Posterior vena cava (tissue), 2 donors: Measurements from ENCODE around the gene ENTPD6. TPM values are rescaled to one million over a fixed set of nuclear protein-coding genes. Genes with fewer than 3 reads are reported as not detected.

Source experiments
- DNase-seq: peaks from one replicate; pipeline ENCODE4 v3.0.0-alpha.2; 2020; ENCODE audit warnings: low spot score
- intact Hi-C, 2 donors: fragments of 100-400 bp; cut with DNase I; formaldehyde crosslinking; loops; one replicate each; pipeline versions ENCODE4 v1.14.1 to v1.14.2; 2022 to 2023
- total RNA-seq, 2 donors: library from RNA; stranded (reverse); fragmentation: NEBNext Ultra II Directional; extraction: Animal tissue kit (Norgen Biotek cat#: 25700); gene quantifications; one replicate each; pipeline ENCODE4 v1.2.1, GENCODE V29; 2021
- donor health status: DM: yes; HTN: yes; CAD: no.
- donor health status: DM: yes; HTN: yes; CAD: no.

The ENTPD6 gene
- total RNA-seq, 2 donors from 2014 or later: 48.5 to 51.0 TPM

- peak; percentile 95 for DNase-seq
- intact Hi-C loops: loop anchor here in 1 of 2 donors (5.0 kb wide), 1 partner anchor 51 kb away; the partner anchor contains the start of gene ENTPD6
Measured at GRCh38 chr20:25247956-25248785, 52.7 kb downstream of the ENTPD6 start, which contains the start of gene PYGB. Gene PYGB, plus strand, starts transcription at chr20:25248085. Its CDS starts 94 bp downstream, at chr20:25248179.

GRCh38 chr20:25248786-25249172 is 53.3 kb downstream of the ENTPD6 start:
- no peak for DNase-seq
- intact Hi-C loops: loop anchor here in 1 of 2 donors (5.0 kb wide), 1 partner anchor 51 kb away; the partner anchor contains the start of gene ENTPD6

- DNase-seq: no peak
- intact Hi-C loops: loop anchor here in 1 of 2 donors (5.0 kb wide), 1 partner anchor 52 kb away; the partner anchor contains the start of gene ENTPD6
Measured at GRCh38 chr20:25249198-25249931, 53.9 kb downstream of the ENTPD6 start.

- DNase-seq: peak; percentile 29
- intact Hi-C loops: no loop called here
Measured at GRCh38 chr20:25250508-25250907, 55.0 kb downstream of the ENTPD6 start.

GRCh38 chr20:25251019-25251418 is 55.5 kb downstream of the ENTPD6 start:
- DNase-seq: peak; percentile 20
- intact Hi-C loops: no loop called here

- intact Hi-C loops: no loop called here
- no peak for DNase-seq
Measured at GRCh38 chr20:25251558-25251957, 56.0 kb downstream of the ENTPD6 start.

- DNase-seq: no peak
- intact Hi-C loops: no loop called here
Measured at GRCh38 chr20:25252230-25252651, 56.7 kb downstream of the ENTPD6 start.

- intact Hi-C loops: no loop called here
- peak; percentile 45 for DNase-seq
Measured at GRCh38 chr20:25252686-25253421, 57.3 kb downstream of the ENTPD6 start.

- intact Hi-C loops: no loop called here
- DNase-seq: no peak
Measured at GRCh38 chr20:25253606-25254275, 58.2 kb downstream of the ENTPD6 start.

GRCh38 chr20:25254571-25254970 is 59.1 kb downstream of the ENTPD6 start:
- intact Hi-C loops: no loop called here

GRCh38 chr20:25254986-25255680 is 59.6 kb downstream of the ENTPD6 start:
- peak; percentile 73 for DNase-seq
- intact Hi-C loops: no loop called here

More at GRCh38 chr20:25254571-25254970, 59.1 kb downstream of the ENTPD6 start:
- no peak for DNase-seq

- intact Hi-C loops: no loop called here
- DNase-seq: peak; percentile 23
Measured at GRCh38 chr20:25256226-25256859, 60.8 kb downstream of the ENTPD6 start.

- intact Hi-C loops: no loop called here
Measured at GRCh38 chr20:25257130-25257529, 61.6 kb downstream of the ENTPD6 start.

GRCh38 chr20:25257756-25258475 is 62.4 kb downstream of the ENTPD6 start:
- intact Hi-C loops: no loop called here
- peak; percentile 55 for DNase-seq

More at GRCh38 chr20:25257130-25257529, 61.6 kb downstream of the ENTPD6 start:
- no peak for DNase-seq

GRCh38 chr20:25258476-25258805 is 62.9 kb downstream of the ENTPD6 start:
- intact Hi-C loops: no loop called here
- DNase-seq: peak; percentile 71

GRCh38 chr20:25258828-25259227 is 63.3 kb downstream of the ENTPD6 start:
- no peak for DNase-seq
- intact Hi-C loops: no loop called here

GRCh38 chr20:25259358-25259757 is 63.8 kb downstream of the ENTPD6 start:
- intact Hi-C loops: no loop called here
- DNase-seq: peak; percentile 61
